ENCODE data around the gene MBNL2. TPM values are rescaled to one million over a fixed set of nuclear protein-coding genes. Genes with fewer than 3 reads are reported as not detected.
A peak's percentile ranks its signal among the peaks of the same experiment; 100 is the strongest.

MBNL2 gene
- total RNA-seq, 2 donors from 2014 or later: 14.9 to 26.9 TPM

- Mint-ChIP-seq H3K4me1 (ENCODE audit: low read depth) (peaks cover 5% of the 10 kb centered on the region), H3K36me3 (ENCODE audit: insufficient read depth in 2 of 2) (peaks cover 0 to 3% of the 10 kb centered on the region in 2 donors), H3K4me3 (no peak overlapping the region), H3K27ac (no peak overlapping the region), H3K27me3 (ENCODE audit: low read depth) (no peaks in the 10 kb centered on the region), H3K9me3 (no peaks in the 10 kb centered on the region)
- ATAC-seq (replicated peaks in 1 of 2) (no peak), DNase-seq (no peak)
Observed at GRCh38 chr13:97327506-97328221, 105.5 kb downstream of the MBNL2 start.

- peaks cover 0 to 3% of the 10 kb centered on the region in 2 donors for H3K36me3 Mint-ChIP-seq (ENCODE audit: insufficient read depth in 2 of 2)
- ATAC-seq (replicated peaks in 1 of 2) (no peak), DNase-seq (no peak)
- H3K9me3 Mint-ChIP-seq: no peaks in the 10 kb centered on the region
- no peak overlapping the region for H3K27ac Mint-ChIP-seq
- no peaks in the 10 kb centered on the region for H3K27me3 Mint-ChIP-seq (ENCODE audit: low read depth)
- peaks cover 5% of the 10 kb centered on the region for H3K4me1 Mint-ChIP-seq (ENCODE audit: low read depth)
- no peak overlapping the region for H3K4me3 Mint-ChIP-seq
Observed at GRCh38 chr13:97328222-97328790, 106.2 kb downstream of the MBNL2 start.

GRCh38 chr13:97329331-97329730 is 107.2 kb downstream of the MBNL2 start:
- ATAC-seq (replicated peaks in 1 of 2): no peak
- no peak for DNase-seq
- H3K36me3 Mint-ChIP-seq (ENCODE audit: insufficient read depth in 2 of 2): peaks cover 0 to 3% of the 10 kb centered on the region in 2 donors
- no peak overlapping the region for H3K27ac Mint-ChIP-seq
- no peak overlapping the region for H3K4me3 Mint-ChIP-seq
- no peaks in the 10 kb centered on the region for H3K27me3 Mint-ChIP-seq (ENCODE audit: low read depth)
- H3K9me3 Mint-ChIP-seq: no peaks in the 10 kb centered on the region
- peaks cover 5% of the 10 kb centered on the region for H3K4me1 Mint-ChIP-seq (ENCODE audit: low read depth)

GRCh38 chr13:97330448-97330847 is 108.3 kb downstream of the MBNL2 start:
- Mint-ChIP-seq H3K4me1 (ENCODE audit: low read depth) (peaks cover 5% of the 10 kb centered on the region), H3K4me3 (no peak overlapping the region), H3K27me3 (ENCODE audit: low read depth) (no peaks in the 10 kb centered on the region), H3K36me3 (ENCODE audit: insufficient read depth in 2 of 2) (peaks cover 0 to 3% of the 10 kb centered on the region in 2 donors), H3K27ac (no peak overlapping the region), H3K9me3 (no peaks in the 10 kb centered on the region)
- DNase-seq (no peak), ATAC-seq (replicated peaks in 1 of 2) (no peak)

- no peaks in the 10 kb centered on the region for H3K4me1 Mint-ChIP-seq (ENCODE audit: low read depth)
- no peaks in the 10 kb centered on the region for H3K27me3 Mint-ChIP-seq (ENCODE audit: low read depth)
- no peak for ATAC-seq (replicated peaks in 1 of 2)
- DNase-seq: no peak
- peaks cover 0 to 5% of the 10 kb centered on the region in 2 donors for H3K36me3 Mint-ChIP-seq (ENCODE audit: insufficient read depth in 2 of 2)
- no peak overlapping the region for H3K27ac Mint-ChIP-seq
- H3K4me3 Mint-ChIP-seq: no peak overlapping the region
- no peaks in the 10 kb centered on the region for H3K9me3 Mint-ChIP-seq
Observed at GRCh38 chr13:97332742-97333141, 110.6 kb downstream of the MBNL2 start.

- no peak for DNase-seq
- H3K27ac Mint-ChIP-seq: no peak overlapping the region
- H3K4me3 Mint-ChIP-seq: no peak overlapping the region
- no peak for ATAC-seq (replicated peaks in 1 of 2)
- H3K9me3 Mint-ChIP-seq: no peaks in the 10 kb centered on the region
- no peaks in the 10 kb centered on the region for H3K4me1 Mint-ChIP-seq (ENCODE audit: low read depth)
- H3K27me3 Mint-ChIP-seq (ENCODE audit: low read depth): no peaks in the 10 kb centered on the region
- peaks cover 0 to 5% of the 10 kb centered on the region in 2 donors for H3K36me3 Mint-ChIP-seq (ENCODE audit: insufficient read depth in 2 of 2)
Observed at GRCh38 chr13:97333983-97334382, 111.8 kb downstream of the MBNL2 start.

- Mint-ChIP-seq H3K27me3 (ENCODE audit: low read depth) (no peaks in the 10 kb centered on the region), H3K27ac (no peak overlapping the region), H3K9me3 (no peaks in the 10 kb centered on the region), H3K4me3 (no peak overlapping the region), H3K36me3 (ENCODE audit: insufficient read depth in 2 of 2) (peaks cover 0 to 1% of the 10 kb centered on the region in 2 donors), H3K4me1 (ENCODE audit: low read depth) (no peaks in the 10 kb centered on the region)
- no peak for ATAC-seq (replicated peaks in 1 of 2)
- no peak for DNase-seq
Observed at GRCh38 chr13:97334690-97335089, 112.6 kb downstream of the MBNL2 start.

GRCh38 chr13:97335488-97336134 is 113.5 kb downstream of the MBNL2 start:
- H3K27me3 Mint-ChIP-seq (ENCODE audit: low read depth): no peaks in the 10 kb centered on the region
- H3K36me3 Mint-ChIP-seq (ENCODE audit: insufficient read depth in 2 of 2): peaks cover 0 to 1% of the 10 kb centered on the region in 2 donors
- DNase-seq (no peak), ATAC-seq (replicated peaks in 1 of 2) (no peak)
- H3K4me1 Mint-ChIP-seq (ENCODE audit: low read depth): no peaks in the 10 kb centered on the region
- no peak overlapping the region for H3K27ac Mint-ChIP-seq
- H3K9me3 Mint-ChIP-seq: no peaks in the 10 kb centered on the region
- no peak overlapping the region for H3K4me3 Mint-ChIP-seq

- ATAC-seq (replicated peaks in 1 of 2): no peak
- H3K36me3 Mint-ChIP-seq (ENCODE audit: insufficient read depth in 2 of 2): peaks cover 0 to 1% of the 10 kb centered on the region in 2 donors
- no peaks in the 10 kb centered on the region for H3K9me3 Mint-ChIP-seq
- H3K27me3 Mint-ChIP-seq (ENCODE audit: low read depth): no peaks in the 10 kb centered on the region
- H3K4me3 Mint-ChIP-seq: no peak overlapping the region
- H3K4me1 Mint-ChIP-seq (ENCODE audit: low read depth): no peaks in the 10 kb centered on the region
- H3K27ac Mint-ChIP-seq: no peak overlapping the region
- DNase-seq: no peak
Observed at GRCh38 chr13:97337985-97338499, 115.9 kb downstream of the MBNL2 start.

- Mint-ChIP-seq H3K4me3 (no peak overlapping the region), H3K36me3 (ENCODE audit: insufficient read depth in 2 of 2) (peaks cover 1 to 3% of the 10 kb centered on the region in 2 donors), H3K4me1 (ENCODE audit: low read depth) (peaks cover 3% of the 10 kb centered on the region), H3K27ac (no peak overlapping the region), H3K27me3 (ENCODE audit: low read depth) (no peaks in the 10 kb centered on the region), H3K9me3 (no peaks in the 10 kb centered on the region)
- ATAC-seq (replicated peaks in 1 of 2) (no peak), DNase-seq (no peak)
Observed at GRCh38 chr13:97338571-97338970, 116.4 kb downstream of the MBNL2 start.

GRCh38 chr13:97339019-97339987 is 117.2 kb downstream of the MBNL2 start:
- Mint-ChIP-seq H3K4me3 (peak overlapping the region in 1 of 2 donors; percentile 33), H3K27me3 (ENCODE audit: low read depth) (no peaks in the 10 kb centered on the region), H3K36me3 (ENCODE audit: insufficient read depth in 2 of 2) (peaks cover 1 to 4% of the 10 kb centered on the region in 2 donors), H3K4me1 (ENCODE audit: low read depth) (peaks cover 4% of the 10 kb centered on the region), H3K27ac (no peak overlapping the region), H3K9me3 (no peaks in the 10 kb centered on the region)
- no peak for ATAC-seq (replicated peaks in 1 of 2)
- DNase-seq: no peak

GRCh38 chr13:97339988-97340749 is 118.0 kb downstream of the MBNL2 start:
- peaks cover 4% of the 10 kb centered on the region for H3K4me1 Mint-ChIP-seq (ENCODE audit: low read depth)
- H3K9me3 Mint-ChIP-seq: no peaks in the 10 kb centered on the region
- DNase-seq (no peak), ATAC-seq (replicated peaks in 1 of 2) (no peak)
- H3K4me3 Mint-ChIP-seq: peak overlapping the region in 1 of 2 donors; percentile 33
- no peak overlapping the region for H3K27ac Mint-ChIP-seq
- no peaks in the 10 kb centered on the region for H3K27me3 Mint-ChIP-seq (ENCODE audit: low read depth)
- H3K36me3 Mint-ChIP-seq (ENCODE audit: insufficient read depth in 2 of 2): peaks cover 1 to 4% of the 10 kb centered on the region in 2 donors
